A673 (cell line): ENCODE measurements around the gene CTLA4. TPM values are rescaled to one million over a fixed set of nuclear protein-coding genes. Genes with fewer than 3 reads are reported as not detected.

ENCODE experiments used
- BruUV-seq: library from RNA; stranded (reverse); fragments of 400-500 nt; replicated peaks from 2 replicates; lab custom pipeline; 2021; lab: Mats Ljungman, UMichigan
- CTCF ChIA-PET: fragments of 300-600 bp; sonication (Branson Sonifier 250); formaldehyde crosslinking; loops from one replicate; lab custom pipeline; 2022; ENCODE audit warnings: antibody characterized with exemption; lab: Charles Lee
- POLR2A ChIA-PET: fragments of 300-600 bp; sonication (Branson Sonifier 250); formaldehyde crosslinking; loops from one replicate; lab custom pipeline; 2022; ENCODE audit warnings: antibody characterized with exemption; ENCODE audit not compliant: low non-redundant PET; lab: Charles Lee
- DNase-seq: peaks from one replicate; pipeline ENCODE4 v3.0.0-alpha.2; 2015; ENCODE audit warnings: low spot score
- H3K27ac ChIP-seq: fragments of 200-600 bp; sonication (generic); 2 replicates; pipeline ENCODE4 v1.5.1; 2016; ENCODE audit warnings: mixed run types, low read depth, mild to moderate bottlenecking, mixed read lengths, antibody characterized with exemption, low read length; ENCODE audit not compliant: poor library complexity, severe bottlenecking
- H3K27me3 ChIP-seq: fragments of 200-600 bp; sonication (generic); replicated peaks from 2 replicates; pipeline ENCODE4 v1.6.1; 2017; ENCODE audit warnings: mixed run types, low read depth, mild to moderate bottlenecking, mixed read lengths, antibody characterized with exemption, low read length; ENCODE audit not compliant: insufficient read depth, poor library complexity
- H3K36me3 ChIP-seq: fragments of 200-600 bp; sonication (generic); 2 replicates; pipeline ENCODE4 v1.6.1; 2016; ENCODE audit warnings: mixed run types, mild to moderate bottlenecking, mixed read lengths, antibody characterized with exemption, low read length; ENCODE audit not compliant: insufficient read depth, poor library complexity, severe bottlenecking
- H3K4me1 ChIP-seq: fragments of 200-600 bp; sonication (generic); 2 replicates; pipeline ENCODE4 v1.6.1; 2017; ENCODE audit warnings: mixed run types, mild to moderate bottlenecking, mixed read lengths, antibody characterized with exemption, low read length; ENCODE audit not compliant: insufficient read depth, poor library complexity, severe bottlenecking
- H3K4me3 ChIP-seq: fragments of 200-600 bp; sonication (generic); 2 replicates; pipeline ENCODE4 v1.5.1; 2016; ENCODE audit warnings: low read depth, mixed run types, mild to moderate bottlenecking, mixed read lengths, low read length; ENCODE audit not compliant: poor library complexity, severe bottlenecking
- H3K9me3 ChIP-seq: fragments of 200-600 bp; sonication (generic); 2 replicates; pipeline ENCODE4 v1.6.1; 2016; ENCODE audit warnings: mixed run types, low read depth, mild to moderate bottlenecking, mixed read lengths, antibody characterized with exemption, low read length; ENCODE audit not compliant: poor library complexity, severe bottlenecking
- EZH2 ChIP-seq: fragments of 200-600 bp; sonication (generic); IDR thresholded peaks from 2 replicates; pipeline ENCODE4 v1.6.1; 2017; ENCODE audit warnings: borderline replicate concordance, low read depth, mild to moderate bottlenecking, mixed read lengths, antibody characterized with exemption, low read length; ENCODE audit not compliant: poor library complexity, severe bottlenecking
- intact Hi-C: fragments of 100-400 bp; cut with micrococcal nuclease; formaldehyde crosslinking; loops from one replicate; pipeline ENCODE4 v1.10.0; 2022; ENCODE audit not compliant: unreplicated experiment
- total RNA-seq: library from RNA; stranded (reverse); gene quantifications from 2 replicates; pipeline ENCODE4 v1.2.3, GENCODE V29; 2021
- TF ChIP-seq, protein P1 (sequence below): fragments of 300-800, 200-600 bp; sonication (generic); conservative IDR thresholded peaks from 2 replicates; pipeline ENCODE4 v1.5.1; 2017; ENCODE audit warnings: low read depth, mild to moderate bottlenecking, antibody characterized with exemption, low read length, moderate library complexity, mixed read lengths

CTLA4 gene
- total RNA-seq, 1 experiment from 2014 or later: not detected

DNA sequence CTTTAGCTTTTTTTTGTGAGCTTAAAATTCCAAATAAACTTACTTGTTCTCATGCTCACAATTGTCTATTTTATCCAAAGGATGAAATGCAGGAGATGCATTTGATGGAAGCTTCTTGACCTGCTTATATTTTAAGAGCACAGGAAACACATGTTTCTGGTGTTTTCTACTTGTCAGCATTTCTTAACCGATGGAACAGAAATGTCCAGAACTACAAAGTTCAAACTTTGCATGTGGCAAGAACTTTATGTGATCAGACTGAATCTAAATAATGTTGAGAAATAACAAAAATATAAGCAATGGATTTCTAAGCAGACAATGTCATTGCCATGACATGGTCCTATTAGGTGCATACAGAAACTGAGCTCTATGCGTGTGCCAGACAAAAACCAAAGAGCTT is 9.9 kb upstream of the CTLA4 start:
- H3K27me3 ChIP-seq: no peaks in the 10 kb centered on the region
- no peak overlapping the region for H3K4me3 ChIP-seq
- no TSS peak for BruUV-seq
- intact Hi-C loops: no loop called here
- no peaks in the 10 kb centered on the region for H3K9me3 ChIP-seq
- H3K27ac ChIP-seq: no peak overlapping the region
- H3K4me1 ChIP-seq: no peaks in the 10 kb centered on the region
- TF ChIP-seq, protein P1, sequence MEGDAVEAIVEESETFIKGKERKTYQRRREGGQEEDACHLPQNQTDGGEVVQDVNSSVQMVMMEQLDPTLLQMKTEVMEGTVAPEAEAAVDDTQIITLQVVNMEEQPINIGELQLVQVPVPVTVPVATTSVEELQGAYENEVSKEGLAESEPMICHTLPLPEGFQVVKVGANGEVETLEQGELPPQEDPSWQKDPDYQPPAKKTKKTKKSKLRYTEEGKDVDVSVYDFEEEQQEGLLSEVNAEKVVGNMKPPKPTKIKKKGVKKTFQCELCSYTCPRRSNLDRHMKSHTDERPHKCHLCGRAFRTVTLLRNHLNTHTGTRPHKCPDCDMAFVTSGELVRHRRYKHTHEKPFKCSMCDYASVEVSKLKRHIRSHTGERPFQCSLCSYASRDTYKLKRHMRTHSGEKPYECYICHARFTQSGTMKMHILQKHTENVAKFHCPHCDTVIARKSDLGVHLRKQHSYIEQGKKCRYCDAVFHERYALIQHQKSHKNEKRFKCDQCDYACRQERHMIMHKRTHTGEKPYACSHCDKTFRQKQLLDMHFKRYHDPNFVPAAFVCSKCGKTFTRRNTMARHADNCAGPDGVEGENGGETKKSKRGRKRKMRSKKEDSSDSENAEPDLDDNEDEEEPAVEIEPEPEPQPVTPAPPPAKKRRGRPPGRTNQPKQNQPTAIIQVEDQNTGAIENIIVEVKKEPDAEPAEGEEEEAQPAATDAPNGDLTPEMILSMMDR: no peak
- no peak for TF ChIP-seq EZH2
- no peak for DNase-seq
- ChIA-PET CTCF (no interaction called here), POLR2A (no interaction called here)
- H3K36me3 ChIP-seq: no peaks in the 10 kb centered on the region

DNA sequence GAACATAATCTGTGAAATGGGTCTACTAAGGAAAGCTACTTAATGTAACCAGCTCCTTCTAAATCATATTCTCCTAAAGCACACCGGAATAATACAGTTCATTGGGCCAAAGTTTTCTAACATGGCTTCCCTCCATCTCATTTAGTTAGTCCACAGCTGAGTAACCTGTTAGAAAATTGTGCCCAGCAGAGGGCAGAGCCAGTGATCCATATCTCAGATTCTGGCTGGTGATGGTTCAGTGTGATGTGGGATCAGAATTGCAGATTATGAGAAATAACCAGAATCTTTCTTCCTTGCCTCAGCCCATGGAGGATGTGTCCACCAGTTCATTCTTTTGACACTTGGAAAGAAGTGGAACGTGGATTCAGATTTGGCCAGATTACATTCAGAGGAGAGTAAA is 9.4 kb upstream of the CTLA4 start:
- no peaks in the 10 kb centered on the region for H3K9me3 ChIP-seq
- H3K36me3 ChIP-seq: no peaks in the 10 kb centered on the region
- intact Hi-C loops: no loop called here
- DNase-seq: no peak
- no peaks in the 10 kb centered on the region for H3K27me3 ChIP-seq
- no TSS peak for BruUV-seq
- no peak overlapping the region for H3K4me3 ChIP-seq
- H3K4me1 ChIP-seq: no peaks in the 10 kb centered on the region
- H3K27ac ChIP-seq: no peak overlapping the region
- ChIA-PET POLR2A (no interaction called here), CTCF (no interaction called here)
- no peak for TF ChIP-seq EZH2
- TF ChIP-seq, protein P1: no peak

DNA sequence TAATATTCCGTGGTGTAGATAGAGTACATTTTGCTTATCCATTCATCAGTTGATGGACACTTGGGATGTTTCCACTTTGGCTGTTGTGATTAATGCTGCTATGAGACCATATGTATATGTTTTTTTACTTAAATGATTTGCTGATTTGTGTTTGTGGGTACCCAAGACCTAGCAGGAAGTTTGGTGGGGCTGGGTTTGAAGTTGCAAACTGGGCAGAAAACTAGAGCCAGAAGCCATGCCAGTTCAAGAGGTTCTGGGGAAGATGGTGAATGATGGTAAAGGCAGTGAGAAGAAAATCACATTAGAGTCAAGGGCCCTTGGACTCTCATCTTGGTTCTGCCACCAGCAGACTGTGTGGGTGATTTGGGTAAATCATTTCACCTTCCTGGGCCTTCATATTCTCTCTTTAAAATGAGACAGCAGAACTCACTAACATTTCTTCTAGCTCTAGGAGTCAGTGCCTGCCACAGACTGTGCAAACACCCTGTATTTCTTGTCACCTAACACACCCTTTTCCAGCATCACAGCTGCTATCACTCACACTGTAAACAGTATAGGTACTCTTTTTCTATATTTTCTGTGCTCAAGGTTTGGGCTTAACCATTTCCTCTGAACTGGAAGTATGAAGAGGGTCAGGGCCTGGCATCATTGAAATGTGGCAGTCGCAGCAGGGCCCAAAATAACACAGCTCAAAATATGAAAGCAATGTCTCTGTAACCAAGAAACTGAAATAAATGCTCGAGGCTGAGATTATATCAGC is 8.4 kb upstream of the CTLA4 start:
- H3K9me3 ChIP-seq: no peaks in the 10 kb centered on the region
- ChIA-PET CTCF (no interaction called here), POLR2A (no interaction called here)
- no peak for DNase-seq
- H3K4me1 ChIP-seq: no peaks in the 10 kb centered on the region
- H3K36me3 ChIP-seq: no peaks in the 10 kb centered on the region
- no peaks in the 10 kb centered on the region for H3K27me3 ChIP-seq
- H3K4me3 ChIP-seq: no peak overlapping the region
- no peak overlapping the region for H3K27ac ChIP-seq
- TF ChIP-seq, protein P1: no peak
- no peak for TF ChIP-seq EZH2
- BruUV-seq: no TSS peak
- intact Hi-C loops: no loop called here
